ENCODE results near the gene PKHD1. TPM values are rescaled to one million over a fixed set of nuclear protein-coding genes. Genes with fewer than 3 reads are reported as not detected.

The PKHD1 gene
- total and polyA plus RNA-seq, 2 of the 8 experiments (the other 6 are each of a cell fraction or from before 2014, with no cell fraction given), result 0.06 to 0.09 TPM

- TF ChIP-seq JUND (IDR thresholded peaks at IDR 0.05; ENCODE audit: low read length) (no peak), HDAC6 (IDR thresholded peaks at IDR 0.05; ENCODE audit: low read depth, low read length) (no peak), MAFK (IDR thresholded peaks at IDR 0.05; ENCODE audit: low read depth, low read length) (no peak), SRF (IDR thresholded peaks at IDR 0.05; ENCODE audit: low read depth, low read length) (no peak), POU5F1 (IDR thresholded peaks at IDR 0.05; ENCODE audit: low read depth, low read length) (no peak)
Measured at GRCh38 chr6:51725155-51725554, 362.3 kb downstream of the PKHD1 start (continued).

All from H1 (cell line).